Activated naive CD4-positive, alpha-beta T cell treated with anti-CD3 and anti-CD28 coated beads for 36 hours (primary cell): ENCODE measurements around the gene KCNJ6. TPM values are rescaled to one million over a fixed set of nuclear protein-coding genes. Genes with fewer than 3 reads are reported as not detected.
"Not testable (repeated sequence)": the region's sequence is repeated elsewhere in the genome, so short reads cannot be mapped to it uniquely, and the experiment has no call there.

ENCODE experiments used
- CTCF ChIA-PET: fragments of 350-600 bp; sonication (Branson Sonifier 250); formaldehyde crosslinking; loops from one replicate; lab custom pipeline; 2021; ENCODE audit warnings: antibody characterized with exemption; lab: Charles Lee
- DNase-seq: peaks from one replicate; pipeline ENCODE4 v3.0.0-alpha.2; 2020
- H3K27ac Mint-ChIP-seq: one replicate; pipeline ENCODE4 v1.8.0; 2021; ENCODE audit warnings: mild to moderate bottlenecking, mixed read lengths
- H3K27me3 Mint-ChIP-seq: one replicate; pipeline ENCODE4 v1.8.0; 2021; ENCODE audit warnings: low read depth, mixed read lengths
- H3K36me3 Mint-ChIP-seq: one replicate; pipeline ENCODE4 v1.8.0; 2021; ENCODE audit warnings: low read depth, mixed read lengths
- H3K4me1 Mint-ChIP-seq: one replicate; pipeline ENCODE4 v1.8.0; 2021; ENCODE audit warnings: low read depth, mixed read lengths
- H3K4me3 Mint-ChIP-seq: one replicate; pipeline ENCODE4 v1.8.0; 2021; ENCODE audit warnings: mild to moderate bottlenecking, moderate library complexity, mixed read lengths
- H3K9me3 Mint-ChIP-seq: one replicate; pipeline ENCODE4 v1.8.0; 2021; ENCODE audit warnings: mixed read lengths
- intact Hi-C: fragments of 100-400 bp; cut with micrococcal nuclease; formaldehyde crosslinking; loops from one replicate; pipeline ENCODE4 v1.15.1; 2023
- total RNA-seq, 2 experiments: library from RNA; stranded (reverse); gene quantifications; one replicate each; pipeline ENCODE4 v1.2.3, GENCODE V29; 2021

The KCNJ6 gene
- total RNA-seq, 2 experiments from 2014 or later = not detected

DNA sequence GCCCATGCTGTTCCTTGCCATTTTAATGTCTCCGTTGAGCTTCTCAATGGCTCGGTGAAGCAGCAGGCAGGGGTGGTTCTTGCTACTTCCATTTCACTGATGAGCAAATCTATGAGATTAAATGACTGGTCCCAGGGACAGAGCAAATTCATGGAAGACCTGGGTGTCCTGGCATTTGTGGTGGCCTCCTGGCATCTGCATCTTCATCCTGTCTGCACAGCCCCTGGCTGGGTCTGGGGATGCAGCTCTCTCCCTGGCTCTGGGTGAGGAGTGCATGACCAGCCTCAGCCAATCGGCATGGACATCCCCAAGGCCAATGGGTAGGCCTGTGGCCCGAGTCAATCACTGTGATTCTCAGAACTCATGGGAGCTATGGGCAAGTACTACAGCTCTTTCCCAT lies 261.7 kb downstream of the KCNJ6 start:
- Mint-ChIP-seq H3K36me3 (no peaks in the 10 kb centered on the region), H3K27me3 (peaks cover 5% of the 10 kb centered on the region), H3K4me1 (no peaks in the 10 kb centered on the region), H3K9me3 (no peaks in the 10 kb centered on the region), H3K4me3 (no peak overlapping the region), H3K27ac (no peak overlapping the region)
- no peak for DNase-seq
- intact Hi-C loops = no loop called here
- CTCF ChIA-PET = interaction anchor here (0.5 to 1.3 kb wide), 3 partner anchors 8 to 20 kb away, joined by 3 to 4 read pairs (median 4); no protein-coding TSS in a partner anchor

GRCh38 chr21:37653201-37653600 lies 263.1 kb downstream of the KCNJ6 start:
- no peaks in the 10 kb centered on the region for H3K9me3 Mint-ChIP-seq
- no peaks in the 10 kb centered on the region for H3K4me1 Mint-ChIP-seq
- DNase-seq = no peak
- intact Hi-C loops = no loop called here
- H3K36me3 Mint-ChIP-seq = no peaks in the 10 kb centered on the region
- no peak overlapping the region for H3K4me3 Mint-ChIP-seq
- CTCF ChIA-PET = no interaction called here
- peaks cover 5% of the 10 kb centered on the region for H3K27me3 Mint-ChIP-seq
- H3K27ac Mint-ChIP-seq = no peak overlapping the region

GRCh38 chr21:37647781-37648180 lies 268.5 kb downstream of the KCNJ6 start:
- H3K4me3 Mint-ChIP-seq = no peak overlapping the region
- peaks cover 14% of the 10 kb centered on the region for H3K27me3 Mint-ChIP-seq
- CTCF ChIA-PET = interaction anchor here (0.9 kb wide), 1 partner anchor 708 kb away, joined by 3 read pairs; no protein-coding TSS in a partner anchor
- H3K27ac Mint-ChIP-seq = no peak overlapping the region
- intact Hi-C loops = no loop called here
- no peak for DNase-seq
- no peaks in the 10 kb centered on the region for H3K36me3 Mint-ChIP-seq
- H3K9me3 Mint-ChIP-seq = no peaks in the 10 kb centered on the region
- H3K4me1 Mint-ChIP-seq = no peaks in the 10 kb centered on the region

- H3K36me3 Mint-ChIP-seq, H3K9me3 Mint-ChIP-seq, H3K27ac Mint-ChIP-seq, intact Hi-C loops, H3K4me1 Mint-ChIP-seq, H3K4me3 Mint-ChIP-seq, DNase-seq: not testable (repeated sequence)
- CTCF ChIA-PET = interaction anchor here (1.4 kb wide), 1 partner anchor 9 kb away, joined by 3 read pairs; no protein-coding TSS in a partner anchor
- peaks cover 18% of the 10 kb centered on the region for H3K27me3 Mint-ChIP-seq
Measured at GRCh38 chr21:37646761-37647160, 269.5 kb downstream of the KCNJ6 start.

DNA sequence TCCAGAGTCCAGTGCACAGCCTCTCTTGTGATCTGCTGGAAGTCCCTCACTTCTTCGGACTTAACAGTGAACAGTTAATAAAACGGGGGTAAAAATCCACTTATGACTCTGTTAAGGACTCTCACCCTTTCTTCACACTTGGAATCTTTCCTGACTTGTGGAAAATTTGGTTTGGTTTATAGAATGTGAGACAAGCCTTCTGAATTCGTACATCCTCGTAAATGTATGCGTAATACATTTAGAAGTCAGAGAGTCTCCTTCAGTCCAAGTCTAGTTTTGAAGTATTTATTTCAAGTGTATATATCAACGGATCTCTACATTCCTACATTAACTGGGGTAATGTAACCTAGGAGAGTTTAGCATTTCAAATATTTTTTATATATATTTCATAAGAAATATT lies 270.4 kb downstream of the KCNJ6 start:
- Mint-ChIP-seq H3K36me3 (no peaks in the 10 kb centered on the region), H3K4me3 (no peak overlapping the region), H3K27ac (no peak overlapping the region), H3K9me3 (no peaks in the 10 kb centered on the region), H3K27me3 (peaks cover 18% of the 10 kb centered on the region), H3K4me1 (no peaks in the 10 kb centered on the region)
- CTCF ChIA-PET = interaction anchor here (1.4 kb wide), 1 partner anchor 10 kb away, joined by 3 read pairs; no protein-coding TSS in a partner anchor
- intact Hi-C loops = no loop called here
- DNase-seq = no peak

DNA sequence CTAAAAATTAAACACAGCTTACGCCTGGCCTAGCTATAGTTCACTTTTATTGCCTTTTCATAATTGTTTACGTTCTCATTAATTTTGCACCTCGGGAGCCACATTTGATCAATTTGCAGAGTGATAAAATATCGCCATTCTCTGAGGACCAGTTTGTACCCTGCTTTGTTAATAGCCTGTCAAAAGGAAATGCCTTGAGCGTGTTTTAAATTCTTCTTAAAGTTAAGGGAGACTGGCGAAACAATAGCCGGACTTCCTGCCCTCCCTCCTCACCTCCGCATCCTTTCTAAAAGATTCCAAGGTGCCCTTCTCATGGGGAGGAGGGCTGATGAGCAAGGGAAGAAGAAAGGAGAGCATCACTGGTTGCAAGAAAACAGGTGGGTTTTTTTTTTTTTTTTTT lies 271.6 kb downstream of the KCNJ6 start:
- H3K36me3 Mint-ChIP-seq = no peaks in the 10 kb centered on the region
- no peak overlapping the region for H3K27ac Mint-ChIP-seq

DNA sequence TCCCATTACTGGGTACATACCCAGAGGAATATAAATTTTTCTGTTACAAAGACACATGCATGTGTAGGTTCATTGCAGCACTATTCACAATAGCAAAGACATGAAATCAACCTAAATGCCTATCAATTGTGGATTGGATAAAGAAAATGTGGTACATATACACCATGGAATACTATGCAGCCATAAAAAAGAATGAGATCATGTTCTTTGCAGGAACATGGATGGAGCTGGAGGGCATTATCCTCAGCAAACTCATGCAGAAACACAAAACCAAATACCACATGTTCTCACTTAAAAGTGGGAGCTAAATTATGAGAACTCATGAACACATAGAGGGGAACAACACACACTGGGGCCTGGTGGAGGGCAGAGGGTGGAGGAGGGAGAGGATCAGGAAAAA lies 272.4 kb downstream of the KCNJ6 start:
- H3K4me3 Mint-ChIP-seq, H3K9me3 Mint-ChIP-seq, DNase-seq, H3K4me1 Mint-ChIP-seq, intact Hi-C loops, H3K27ac Mint-ChIP-seq, H3K36me3 Mint-ChIP-seq: not testable (repeated sequence)
- CTCF ChIA-PET = interaction anchor here (1.7 to 1.9 kb wide), 2 partner anchors 31 to 80 kb away, joined by 6 to 9 read pairs; no protein-coding TSS in a partner anchor
- H3K27me3 Mint-ChIP-seq = peaks cover 18% of the 10 kb centered on the region

More for the DNA sequence above, 271.6 kb downstream of the KCNJ6 start:
- CTCF ChIA-PET = no interaction called here
- Mint-ChIP-seq H3K4me1 (peaks cover 1% of the 10 kb centered on the region), H3K27me3 (peaks cover 18% of the 10 kb centered on the region), H3K9me3 (peaks cover 3% of the 10 kb centered on the region), H3K4me3 (no peak overlapping the region)
- no peak for DNase-seq
- intact Hi-C loops = no loop called here

DNA sequence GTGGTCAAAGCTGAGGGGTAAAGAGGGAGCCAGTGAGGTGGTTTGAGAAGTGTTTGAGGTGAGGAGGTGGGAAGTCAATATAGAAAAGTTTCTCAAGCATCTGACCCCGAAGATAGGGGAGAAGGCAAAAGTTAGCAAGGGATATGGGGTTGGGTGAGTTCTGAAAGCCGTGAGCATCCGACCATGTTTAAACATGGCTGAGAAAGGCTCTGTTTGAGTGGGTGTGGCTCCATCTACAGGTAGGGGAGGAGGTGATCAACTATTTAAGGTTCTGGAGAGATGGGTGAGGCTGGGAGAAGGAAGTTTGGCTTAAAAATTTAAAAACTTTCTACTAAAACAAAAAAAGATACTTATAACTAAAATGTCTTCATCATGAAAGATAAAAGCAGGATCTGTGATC lies 273.8 kb downstream of the KCNJ6 start:
- CTCF ChIA-PET = interaction anchor here (0.6 to 1.9 kb wide), 9 partner anchors 9 to 501 kb away, joined by 3 to 9 read pairs (median 3); no protein-coding TSS in a partner anchor
- no peak overlapping the region for H3K27ac Mint-ChIP-seq
- peaks cover 2% of the 10 kb centered on the region for H3K4me1 Mint-ChIP-seq
- peak; percentile 66 for DNase-seq
- no peak overlapping the region for H3K4me3 Mint-ChIP-seq
- peaks cover 19% of the 10 kb centered on the region for H3K27me3 Mint-ChIP-seq
- H3K9me3 Mint-ChIP-seq = peaks cover 5% of the 10 kb centered on the region
- H3K36me3 Mint-ChIP-seq = no peaks in the 10 kb centered on the region
- intact Hi-C loops = loop anchor here (1.0 kb wide), 4 partner anchors 78 to 476 kb away; no protein-coding TSS in a partner anchor

DNA sequence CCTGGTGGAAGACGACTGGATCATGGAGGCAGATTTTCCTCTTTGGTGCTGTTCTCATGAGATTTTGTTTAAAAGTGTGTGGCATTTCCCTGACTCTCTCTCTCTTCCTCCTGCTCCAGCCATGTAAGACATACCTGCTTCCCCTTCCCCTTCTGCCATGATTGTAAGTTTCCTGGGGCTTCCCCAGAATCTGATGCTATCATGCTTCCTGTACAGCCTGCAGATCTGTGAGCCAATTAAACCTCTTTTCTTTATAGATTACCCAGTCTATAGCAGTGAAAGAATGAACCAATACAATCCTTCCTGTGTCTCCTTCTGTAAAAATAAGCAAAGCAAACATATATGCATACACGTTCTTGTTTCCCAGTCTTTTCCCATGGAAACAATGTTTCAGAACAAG lies 276.5 kb downstream of the KCNJ6 start:
- Mint-ChIP-seq H3K4me1 (peaks cover 2% of the 10 kb centered on the region), H3K4me3 (no peak overlapping the region), H3K9me3 (peaks cover 5% of the 10 kb centered on the region), H3K27me3 (peaks cover 21% of the 10 kb centered on the region), H3K27ac (no peak overlapping the region), H3K36me3 (no peaks in the 10 kb centered on the region)
- CTCF ChIA-PET = no interaction called here
- no peak for DNase-seq
- intact Hi-C loops = no loop called here

DNA sequence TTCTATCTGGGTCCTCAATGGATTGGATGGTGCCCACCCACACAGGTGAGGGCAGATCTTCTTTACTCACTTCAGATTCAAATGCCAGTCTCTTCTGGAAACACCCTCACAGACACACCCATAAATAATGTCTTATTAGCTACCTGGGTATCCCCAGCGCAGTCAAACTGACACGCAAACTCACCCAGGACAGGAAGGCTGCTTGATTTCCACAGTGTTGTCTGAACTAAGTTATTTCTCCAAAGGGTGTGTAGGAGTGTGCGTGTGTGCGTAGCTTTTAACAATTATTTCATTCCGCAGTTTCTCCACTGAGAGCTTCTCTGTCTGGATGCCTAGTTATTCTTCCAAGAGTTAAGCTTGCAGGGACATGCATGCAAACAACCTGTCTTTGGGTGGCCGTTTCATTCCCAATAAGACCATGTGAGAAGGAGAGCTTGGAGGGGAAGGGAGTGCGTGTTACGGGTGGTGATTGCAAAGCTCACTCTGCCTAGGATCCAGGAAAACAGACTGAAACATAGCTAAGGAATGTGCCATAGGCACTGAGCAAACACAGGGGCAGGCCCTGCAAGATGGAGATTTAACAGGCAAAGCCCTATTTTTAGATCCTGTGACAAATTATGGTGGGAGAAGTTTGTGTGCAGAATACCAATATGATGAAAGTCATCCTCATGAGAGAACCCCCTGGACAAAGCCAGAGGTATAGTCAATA lies 280.0 kb downstream of the KCNJ6 start:
- peaks cover 14% of the 10 kb centered on the region for H3K27me3 Mint-ChIP-seq
- CTCF ChIA-PET = interaction anchor here (1.0 kb wide), 1 partner anchor 14 kb away, joined by 3 read pairs; no protein-coding TSS in a partner anchor
- DNase-seq = no peak
- intact Hi-C loops = no loop called here
- peaks cover 6% of the 10 kb centered on the region for H3K4me1 Mint-ChIP-seq
- no peak overlapping the region for H3K27ac Mint-ChIP-seq
- no peak overlapping the region for H3K4me3 Mint-ChIP-seq
- no peaks in the 10 kb centered on the region for H3K36me3 Mint-ChIP-seq
- peaks cover 5% of the 10 kb centered on the region for H3K9me3 Mint-ChIP-seq

GRCh38 chr21:37631319-37632117 lies 284.7 kb downstream of the KCNJ6 start:
- Mint-ChIP-seq H3K36me3 (no peaks in the 10 kb centered on the region), H3K9me3 (no peaks in the 10 kb centered on the region), H3K4me3 (no peak overlapping the region), H3K27me3 (peaks cover 15% of the 10 kb centered on the region), H3K27ac (no peak overlapping the region), H3K4me1 (peaks cover 4% of the 10 kb centered on the region)
- intact Hi-C loops = no loop called here
- CTCF ChIA-PET = no interaction called here
- DNase-seq = peak; percentile 46

DNA sequence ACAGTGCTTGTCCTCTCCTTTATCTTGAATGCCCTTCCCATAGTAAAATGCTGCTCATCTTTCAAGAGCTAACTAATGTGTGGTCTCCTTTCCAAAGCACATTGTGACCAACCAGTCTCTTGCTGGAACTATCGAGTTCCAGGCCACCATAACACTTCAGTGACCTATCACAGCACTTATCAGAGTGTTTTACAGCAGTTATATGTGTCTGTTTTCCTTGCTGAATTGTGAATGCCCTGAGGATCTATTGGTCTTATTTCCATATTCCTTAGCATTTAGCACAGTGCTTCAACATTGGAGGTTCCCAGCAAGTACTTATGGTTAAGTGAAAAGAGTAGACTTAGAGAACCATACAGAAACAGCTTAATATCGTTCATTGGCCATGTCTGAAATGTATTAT lies 285.4 kb downstream of the KCNJ6 start:
- Mint-ChIP-seq H3K9me3 (no peaks in the 10 kb centered on the region), H3K27me3 (peaks cover 10% of the 10 kb centered on the region), H3K4me1 (peaks cover 4% of the 10 kb centered on the region), H3K27ac (no peak overlapping the region), H3K36me3 (no peaks in the 10 kb centered on the region), H3K4me3 (no peak overlapping the region)
- CTCF ChIA-PET = interaction anchor here (0.5 kb wide), 1 partner anchor 45 kb away, joined by 3 read pairs; no protein-coding TSS in a partner anchor
- intact Hi-C loops = no loop called here
- no peak for DNase-seq
